Measurements from ENCODE around the gene BRWD1. TPM values are rescaled to one million over a fixed set of nuclear protein-coding genes. Genes with fewer than 3 reads are reported as not detected.

Gene BRWD1
- total and polyA plus RNA-seq, 2 of the 8 experiments (the other 6 are each of a cell fraction or from before 2014, with no cell fraction given): 9.3 to 45.2 TPM

GRCh38 chr21:39168800-39169199 is 144.6 kb downstream of the BRWD1 start:
- Histone ChIP-seq H3K4me2 (ENCODE audit: insufficient read depth in 1 of 2, low read depth in 2 of 2, low read length in 2 of 2) (no peak overlapping the region), H3K79me2 (ENCODE audit: control insufficient read depth in 1 of 2, insufficient read depth in 2 of 2, low read length in 2 of 2) (no peaks in the 10 kb centered on the region), H3K9me3 (ENCODE audit: insufficient read depth in 2 of 2, low read depth in 1 of 2, low read length in 1 of 2) (peaks cover 11 to 12% of the 10 kb centered on the region in 2 experiments; a peak in 3 of 4 replicates), H2BK20ac (ENCODE audit: low read length) (no peak overlapping the region), H3K4me3 (ENCODE audit: extremely low read depth in 1 of 4, insufficient read depth in 2 of 4, low read depth in 3 of 4, low read length in 4 of 4) (no peak overlapping the region), H3K79me1 (ENCODE audit: low read depth, low read length) (no peaks in the 10 kb centered on the region), H3K23ac (ENCODE audit: insufficient read length) (no peak overlapping the region), H3K36me3 (ENCODE audit: control insufficient read depth in 2 of 4, insufficient read depth in 4 of 4, low read length in 3 of 4) (peaks cover 0 to 18% (median 8%) of the 10 kb centered on the region in 4 experiments; a peak in 5 of 8 replicates), H3K56ac (replicated peaks; ENCODE audit: insufficient read length, low read depth, low read length) (no peak overlapping the region), H3K18ac (ENCODE audit: extremely low read depth, low read length) (no peak overlapping the region), H3K27me3 (replicated peaks in 1 of 4; ENCODE audit: control insufficient read depth in 3 of 4, extremely low read depth in 1 of 4, insufficient read depth in 3 of 4, low read length in 3 of 4) (no peaks in the 10 kb centered on the region), H2BK120ac (replicated peaks; ENCODE audit: low read depth, low read length) (no peak overlapping the region), H3K4me1 (replicated peaks in 1 of 4; ENCODE audit: control insufficient read depth in 3 of 4, insufficient read depth in 4 of 4, low read length in 3 of 4) (no peaks in the 10 kb centered on the region), H4K5ac (ENCODE audit: insufficient read length, low read depth, low read length) (no peak overlapping the region), H2AFZ (ENCODE audit: low read length) (no peak overlapping the region), H3K9ac (replicated peaks in 1 of 4; ENCODE audit: extremely low read depth in 1 of 4, low read depth in 3 of 4, low read length in 3 of 4) (no peak overlapping the region), H3K27ac (ENCODE audit: low read depth, low read length) (no peak overlapping the region), H2BK5ac (ENCODE audit: low read depth, low read length) (no peak overlapping the region), H3K14ac (ENCODE audit: insufficient read length) (no peak overlapping the region), H3K4ac (replicated peaks; ENCODE audit: insufficient read length, low read depth, low read length) (no peak overlapping the region), H2AK5ac (ENCODE audit: low read depth, low read length) (no peak overlapping the region), H4K91ac (replicated peaks; ENCODE audit: insufficient read length, low read length) (no peak overlapping the region), H2BK15ac (ENCODE audit: low read length) (no peak overlapping the region), H4K20me1 (replicated peaks in 1 of 2; ENCODE audit: control insufficient read depth in 1 of 2, insufficient read depth in 2 of 2, low read length in 2 of 2) (no peaks in the 10 kb centered on the region), H4K8ac (ENCODE audit: extremely low read depth, insufficient read depth, low read length) (no peak overlapping the region), H2BK12ac (ENCODE audit: low read depth, low read length) (no peak overlapping the region), H3K23me2 (ENCODE audit: low read depth, low read length) (no peaks in the 10 kb centered on the region)
- no peak for DNase-seq (ENCODE audit: low read depth in 1 of 2, low spot score in 2 of 2)
- ChIA-PET POLR2A (ENCODE audit: partially characterized antibody) (interaction anchor here (1.2 to 1.9 kb wide), 3 partner anchors 8 to 28 kb away, joined by 3 to 5 read pairs (median 5); partner anchors contain the start of gene PSMG1), CTCF (ENCODE audit: partially characterized antibody) (no interaction called here)
- WGBS, 2 experiments (ENCODE audit: extremely low coverage in 1 of 2, insufficient coverage in 1 of 2, insufficient read length in 1 of 2, insufficient replicate concordance in 2 of 2, low coverage in 1 of 2, low lambda C conversion rate in 2 of 2, missing lambda C conversion rate in 1 of 2): 92% methylated on average over 2 of the region's 2 CpGs; no CpG with 5 or more reads in 1 of the 2 experiments
- no peak for FAIRE-seq
- TF ChIP-seq POLR2AphosphoS5 (IDR thresholded peaks at IDR 0.05; ENCODE audit: low read depth, low read length) (no peak), CHD2 (IDR thresholded peaks at IDR 0.05; ENCODE audit: low read length) (no peak), CBX5 (IDR thresholded peaks at IDR 0.05; ENCODE audit: low read depth, low read length) (no peak), KDM1A (IDR thresholded peaks at IDR 0.05; ENCODE audit: borderline replicate concordance, low read length) (no peak), BRCA1 (IDR thresholded peaks at IDR 0.05; ENCODE audit: low read depth, low read length) (no peak), SRF (IDR thresholded peaks at IDR 0.05; ENCODE audit: low read depth, low read length) (no peak), HDAC2 (IDR thresholded peaks at IDR 0.05; ENCODE audit: borderline replicate concordance in 1 of 2, low read depth in 2 of 2, low read length in 2 of 2) (no peak), SIN3A (conservative IDR thresholded peaks at IDR 0.05 in 1 of 2, IDR thresholded peaks at IDR 0.05 in 1 of 2; ENCODE audit: low read depth in 1 of 2, low read length in 2 of 2) (no peak), RAD21 (IDR thresholded peaks at IDR 0.05 in 1 of 2, conservative IDR thresholded peaks at IDR 0.05 in 1 of 2; ENCODE audit: low read depth in 2 of 2, low read length in 2 of 2) (no peak), SP1 (IDR thresholded peaks at IDR 0.05; ENCODE audit: low read depth, low read length) (no peak), TBP (IDR thresholded peaks at IDR 0.05; ENCODE audit: low read depth, low read length) (no peak), GABPA (IDR thresholded peaks at IDR 0.05; ENCODE audit: borderline replicate concordance, insufficient read depth, low read length) (no peak), TAF1 (IDR thresholded peaks at IDR 0.05; ENCODE audit: low read depth, low read length) (no peak), TCF12 (IDR thresholded peaks at IDR 0.05; ENCODE audit: low read depth, low read length) (no peak)

Measured in H1 (cell line).